ENCODE data around the gene PRR12.
"Not testable (repeated sequence)": the region's sequence is repeated elsewhere in the genome, so short reads cannot be mapped to it uniquely, and the experiment has no call there.

PRR12 gene

DNA sequence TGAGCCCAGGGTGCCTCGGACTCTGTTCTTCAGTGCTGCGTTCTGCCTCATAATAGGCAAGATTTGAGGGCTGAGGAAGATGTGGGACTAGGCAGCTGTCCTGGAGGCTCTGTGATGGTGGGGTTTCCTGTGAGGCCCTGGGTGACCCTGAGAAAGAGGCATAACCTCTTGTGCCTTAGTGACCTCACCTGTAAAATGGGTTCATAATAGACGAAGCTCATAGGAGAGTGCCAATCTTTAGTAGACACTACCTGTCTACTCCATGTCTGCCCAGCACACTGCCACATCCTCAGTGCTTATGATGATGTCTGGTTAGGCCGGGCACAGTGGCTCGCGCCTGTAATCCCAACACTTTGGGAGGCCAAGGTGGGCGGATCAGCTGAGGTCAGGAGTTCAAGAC, 25.6 kb downstream of the PRR12 start:
- no peaks in the 10 kb centered on the region for H3K27me3 ChIP-seq
- H3K36me3 ChIP-seq = peaks cover 43% of the 10 kb centered on the region
- no peak overlapping the region for H3K4me3 ChIP-seq (ENCODE audit: low read depth, low read length)
- TF ChIP-seq, protein P1, sequence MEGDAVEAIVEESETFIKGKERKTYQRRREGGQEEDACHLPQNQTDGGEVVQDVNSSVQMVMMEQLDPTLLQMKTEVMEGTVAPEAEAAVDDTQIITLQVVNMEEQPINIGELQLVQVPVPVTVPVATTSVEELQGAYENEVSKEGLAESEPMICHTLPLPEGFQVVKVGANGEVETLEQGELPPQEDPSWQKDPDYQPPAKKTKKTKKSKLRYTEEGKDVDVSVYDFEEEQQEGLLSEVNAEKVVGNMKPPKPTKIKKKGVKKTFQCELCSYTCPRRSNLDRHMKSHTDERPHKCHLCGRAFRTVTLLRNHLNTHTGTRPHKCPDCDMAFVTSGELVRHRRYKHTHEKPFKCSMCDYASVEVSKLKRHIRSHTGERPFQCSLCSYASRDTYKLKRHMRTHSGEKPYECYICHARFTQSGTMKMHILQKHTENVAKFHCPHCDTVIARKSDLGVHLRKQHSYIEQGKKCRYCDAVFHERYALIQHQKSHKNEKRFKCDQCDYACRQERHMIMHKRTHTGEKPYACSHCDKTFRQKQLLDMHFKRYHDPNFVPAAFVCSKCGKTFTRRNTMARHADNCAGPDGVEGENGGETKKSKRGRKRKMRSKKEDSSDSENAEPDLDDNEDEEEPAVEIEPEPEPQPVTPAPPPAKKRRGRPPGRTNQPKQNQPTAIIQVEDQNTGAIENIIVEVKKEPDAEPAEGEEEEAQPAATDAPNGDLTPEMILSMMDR (IDR thresholded peaks at IDR 0.05; ENCODE audit: low read depth, low read length) = no peak
- no peaks in the 10 kb centered on the region for H3K4me1 ChIP-seq
- no peaks in the 10 kb centered on the region for H3K9me3 ChIP-seq
- DNase-seq = no peak

DNA sequence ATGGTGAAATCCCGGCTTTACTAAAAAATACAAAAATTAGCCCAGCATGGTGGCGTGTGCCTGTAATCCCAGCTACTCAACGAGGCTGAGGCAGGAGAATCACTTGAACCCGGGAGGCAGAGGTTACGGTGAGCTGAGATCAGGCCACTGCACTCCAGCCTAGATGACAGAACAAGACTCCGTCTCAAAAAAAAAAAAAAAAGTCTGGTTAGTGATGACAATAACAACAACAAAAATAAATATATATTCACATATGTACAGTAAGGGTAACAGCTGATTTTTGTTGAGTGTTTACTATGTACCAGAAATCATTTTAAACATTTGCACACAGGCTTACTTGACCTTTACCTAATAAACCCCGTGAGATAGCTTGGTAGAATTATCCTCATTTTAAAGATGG, 26.0 kb downstream of the PRR12 start:
- no peak for DNase-seq
- no peak overlapping the region for H3K4me3 ChIP-seq (ENCODE audit: low read depth, low read length)
- H3K36me3 ChIP-seq = peaks cover 47% of the 10 kb centered on the region
- no peaks in the 10 kb centered on the region for H3K27me3 ChIP-seq
- no peaks in the 10 kb centered on the region for H3K4me1 ChIP-seq
- no peaks in the 10 kb centered on the region for H3K9me3 ChIP-seq
- TF ChIP-seq, protein P1 (IDR thresholded peaks at IDR 0.05; ENCODE audit: low read depth, low read length) = no peak

DNA sequence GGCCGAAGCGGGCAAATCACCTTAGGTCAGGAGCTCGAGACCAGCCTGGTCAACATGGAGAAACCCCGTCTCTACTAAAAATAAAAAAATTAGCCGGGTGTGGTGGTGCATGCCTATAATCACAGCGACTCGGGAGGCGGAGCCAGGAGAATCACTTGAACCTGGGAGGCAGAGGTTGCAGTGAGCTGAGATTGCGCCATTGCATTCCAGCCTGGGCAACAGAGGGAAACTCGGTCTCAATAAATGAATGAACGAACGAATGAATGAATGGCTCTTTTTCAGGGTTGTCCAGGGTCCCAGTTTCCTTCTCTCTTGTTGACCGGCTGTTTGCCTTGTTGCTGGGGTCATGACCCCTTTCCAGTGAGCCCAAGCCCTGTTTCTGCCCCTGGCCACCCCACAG, 26.9 kb downstream of the PRR12 start:
- not testable (repeated sequence) for H3K4me3 ChIP-seq (ENCODE audit: low read depth, low read length); H3K9me3 ChIP-seq; H3K27me3 ChIP-seq; H3K4me1 ChIP-seq; DNase-seq
- H3K36me3 ChIP-seq = peaks cover 47% of the 10 kb centered on the region

DNA sequence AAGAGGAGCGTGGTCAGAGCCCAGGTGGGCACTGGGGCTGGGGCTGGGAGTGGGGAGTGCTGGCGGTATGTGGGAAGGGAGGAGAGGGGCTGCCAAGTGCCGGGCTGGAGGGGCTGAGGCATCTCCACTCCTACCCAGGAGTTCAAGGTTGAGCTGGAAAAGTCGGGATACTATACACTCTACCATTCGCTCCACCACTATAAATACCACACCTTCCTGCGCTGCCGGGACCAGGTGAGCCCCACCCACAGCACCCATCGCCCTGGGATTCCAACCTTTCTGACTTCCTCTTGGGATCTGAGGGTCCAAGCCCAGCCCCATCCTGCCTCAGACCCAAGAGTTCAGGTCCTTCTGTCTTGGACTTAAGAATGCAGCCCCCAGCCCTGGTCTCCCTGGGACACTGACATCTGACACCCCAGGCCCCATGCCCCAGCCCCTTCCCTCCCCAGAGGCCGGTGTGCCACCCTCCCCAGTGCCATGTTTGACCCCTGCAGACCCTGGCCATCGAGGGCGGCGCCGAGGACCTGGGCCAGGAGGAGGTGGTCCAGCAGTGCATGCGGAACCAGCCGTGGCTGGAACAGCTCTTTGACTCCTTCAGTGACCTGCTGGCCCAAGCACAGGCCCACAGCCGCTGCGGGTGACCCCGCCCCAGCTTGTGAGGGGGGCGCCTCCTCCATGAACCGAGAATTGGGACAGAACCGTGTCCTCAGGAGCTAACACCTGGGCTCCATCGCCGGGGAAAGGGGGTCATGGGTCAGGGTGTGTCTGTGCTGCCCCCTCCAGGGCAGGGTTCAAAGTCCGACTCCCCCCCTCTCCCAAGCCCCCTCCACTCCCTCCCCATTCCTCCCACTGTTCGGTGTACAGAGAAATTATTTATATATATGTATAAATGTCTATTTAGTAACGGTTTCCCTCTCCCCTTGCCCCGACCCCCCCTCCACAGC, 34.3 kb downstream of the PRR12 start:
- Histone ChIP-seq H3K27me3 (no peaks in the 10 kb centered on the region), H3K36me3 (peaks cover 17% of the 10 kb centered on the region), H3K4me3 (ENCODE audit: low read depth, low read length) (no peak overlapping the region), H3K4me1 (no peaks in the 10 kb centered on the region), H3K9me3 (no peaks in the 10 kb centered on the region)
- DNase-seq = no peak
- TF ChIP-seq, protein P1 (IDR thresholded peaks at IDR 0.05; ENCODE audit: low read depth, low read length) = no peak

DNA sequence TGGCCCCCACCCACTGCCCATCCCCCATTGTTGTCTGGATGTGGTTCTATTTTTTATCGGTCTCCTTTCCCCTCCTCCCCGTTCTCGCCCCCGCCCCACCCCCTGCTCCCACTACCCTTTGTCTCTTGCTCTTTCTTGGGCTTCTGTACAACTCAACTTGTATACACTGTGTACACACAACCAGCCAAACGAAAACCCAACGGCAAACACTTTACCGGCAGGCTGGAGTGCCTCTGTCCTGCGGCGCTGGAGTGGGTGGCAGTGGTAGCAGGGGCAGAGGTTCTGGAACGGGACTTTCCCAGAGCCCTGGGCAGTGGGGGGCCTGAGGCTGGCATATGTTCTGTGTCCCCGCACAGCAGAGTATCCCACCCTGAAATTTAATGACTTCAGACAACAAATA, 35.2 kb downstream of the PRR12 start:
- DNase-seq = no peak
- no peaks in the 10 kb centered on the region for H3K9me3 ChIP-seq
- TF ChIP-seq, protein P1 (IDR thresholded peaks at IDR 0.05; ENCODE audit: low read depth, low read length) = no peak
- peaks cover 15% of the 10 kb centered on the region for H3K36me3 ChIP-seq
- H3K27me3 ChIP-seq = no peaks in the 10 kb centered on the region
- H3K4me3 ChIP-seq (ENCODE audit: low read depth, low read length) = no peak overlapping the region
- 0 out of 2 replicates have a peak, but pooled peaks cover 4% of the 10 kb centered on the region for H3K4me1 ChIP-seq

DNA sequence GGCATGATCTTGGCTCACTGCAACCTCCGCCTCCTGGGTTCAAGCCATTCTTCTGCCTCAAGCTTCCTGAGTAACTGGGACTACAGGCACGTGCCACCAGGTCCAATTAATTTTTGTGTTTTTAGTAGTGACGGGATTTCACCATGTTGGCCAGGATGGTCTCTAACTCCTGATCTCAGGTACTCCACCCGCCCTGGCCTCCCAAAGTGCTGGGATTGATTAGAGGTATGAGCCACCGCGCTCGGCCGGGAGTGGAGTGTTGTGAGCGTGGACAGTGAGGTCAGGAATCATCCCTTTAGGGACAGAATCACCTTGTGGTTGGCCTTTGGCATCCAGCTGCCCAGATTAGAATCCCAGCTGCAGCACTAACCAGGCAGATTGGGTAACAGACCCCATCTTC, 38.7 kb downstream of the PRR12 start:
- TF ChIP-seq, protein P1 (IDR thresholded peaks at IDR 0.05; ENCODE audit: low read depth, low read length) = no peak
- Histone ChIP-seq H3K4me1 (0 out of 2 replicates have a peak, but pooled peaks cover 4% of the 10 kb centered on the region), H3K36me3 (peaks cover 7% of the 10 kb centered on the region), H3K4me3 (ENCODE audit: low read depth, low read length) (no peak overlapping the region), H3K9me3 (no peaks in the 10 kb centered on the region), H3K27me3 (no peaks in the 10 kb centered on the region)
- no peak for DNase-seq
